ENCODE data around the gene PLCG2.

DNA sequence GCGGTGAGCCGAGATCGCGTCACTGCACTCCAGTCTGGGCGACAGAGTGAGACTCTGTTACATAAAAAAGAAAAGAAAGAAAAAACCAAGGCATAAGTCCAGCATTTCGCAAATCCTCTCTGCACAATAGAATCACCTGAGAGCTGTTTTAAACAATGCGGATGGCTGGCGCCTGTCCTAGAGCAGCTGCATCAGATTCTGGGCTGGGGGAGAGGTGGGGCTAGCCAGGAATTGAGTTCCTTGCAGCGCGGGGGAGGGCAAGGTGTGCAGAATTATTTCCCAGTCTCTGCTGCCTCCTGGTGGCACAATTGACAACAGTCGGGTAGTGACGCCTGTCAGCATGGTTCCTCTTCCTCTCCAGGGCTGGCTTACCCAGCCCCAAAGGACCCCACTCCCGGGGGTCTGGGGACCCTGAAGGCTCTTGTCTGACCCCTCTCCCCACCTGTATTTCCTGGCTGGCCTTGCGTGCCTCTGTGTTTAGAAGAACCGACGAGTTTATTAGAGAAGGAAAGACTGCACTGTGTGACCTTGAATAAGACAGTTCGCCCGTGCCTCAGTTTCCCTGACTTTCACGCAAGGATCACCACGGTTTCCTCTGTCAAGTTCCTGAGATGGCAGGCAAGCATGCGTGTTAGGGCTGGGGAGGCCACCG is 41.1 kb upstream of the PLCG2 start:
- TF ChIP-seq PKNOX1 (IDR thresholded peaks at IDR 0.05) = peak; percentile 72; the same call in 1 of the 2 replicates
- no peak for TF ChIP-seq NFRKB (IDR thresholded peaks at IDR 0.05)
- TF ChIP-seq BHLHE40 (IDR thresholded peaks at IDR 0.05; ENCODE audit: borderline replicate concordance) = no peak
- no peak for TF ChIP-seq FOXK2 (IDR thresholded peaks at IDR 0.05)
- TF ChIP-seq FOXA1 (IDR thresholded peaks at IDR 0.05) = no peak
- TF ChIP-seq SP1 (IDR thresholded peaks at IDR 0.05) = no peak
